ENCODE data around the gene LTBP3.

LTBP3 gene

GRCh38 chr11:65525546-65526480 is 32.3 kb downstream of the LTBP3 start (continued):
- TF ChIP-seq ZNF433 (tag by site-specific recombination; IDR thresholded peaks at IDR 0.05; ENCODE audit: low read depth): no peak
- TF ChIP-seq ZXDB (tag by site-specific recombination; IDR thresholded peaks at IDR 0.05): no peak; the same call in 1 of the 2 replicates
- no peak for TF ChIP-seq ZNF292 (tag by site-specific recombination; IDR thresholded peaks at IDR 0.05; ENCODE audit: borderline replicate concordance, low read depth)
- no peak for TF ChIP-seq ZFP3 (tag by site-specific recombination; IDR thresholded peaks at IDR 0.05; ENCODE audit: low read depth)
- TF ChIP-seq HOXD13 (CRISPR knock-in tag; IDR thresholded peaks at IDR 0.05; ENCODE audit: borderline replicate concordance): no peak
- TF ChIP-seq ZNF600 (tag by site-specific recombination; IDR thresholded peaks at IDR 0.05): no peak
- TF ChIP-seq ZNF169 (tag by site-specific recombination; IDR thresholded peaks at IDR 0.05): no peak
- TF ChIP-seq, protein P1, sequence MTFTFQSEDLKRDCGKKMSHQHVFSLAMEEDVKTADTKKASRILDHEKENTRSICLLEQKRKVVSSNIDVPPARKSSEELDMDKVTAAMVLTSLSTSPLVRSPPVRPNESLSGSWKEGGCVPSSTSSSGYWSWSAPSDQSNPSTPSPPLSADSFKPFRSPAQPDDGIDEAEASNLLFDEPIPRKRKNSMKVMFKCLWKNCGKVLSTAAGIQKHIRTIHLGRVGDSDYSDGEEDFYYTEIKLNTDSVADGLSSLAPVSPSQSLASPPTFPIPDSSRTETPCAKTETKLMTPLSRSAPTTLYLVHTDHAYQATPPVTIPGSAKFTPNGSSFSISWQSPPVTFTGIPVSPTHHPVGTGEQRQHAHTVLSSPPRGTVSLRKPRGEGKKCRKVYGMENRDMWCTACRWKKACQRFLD (tag by site-specific recombination; IDR thresholded peaks at IDR 0.05): no peak
- 0 out of 2 replicates have a peak, but pooled peaks have one; percentile 2 for TF ChIP-seq ZFP37 (tag by site-specific recombination; IDR thresholded peaks at IDR 0.05)
- TF ChIP-seq ZNF544 (tag by site-specific recombination; IDR thresholded peaks at IDR 0.05): no peak

DNA sequence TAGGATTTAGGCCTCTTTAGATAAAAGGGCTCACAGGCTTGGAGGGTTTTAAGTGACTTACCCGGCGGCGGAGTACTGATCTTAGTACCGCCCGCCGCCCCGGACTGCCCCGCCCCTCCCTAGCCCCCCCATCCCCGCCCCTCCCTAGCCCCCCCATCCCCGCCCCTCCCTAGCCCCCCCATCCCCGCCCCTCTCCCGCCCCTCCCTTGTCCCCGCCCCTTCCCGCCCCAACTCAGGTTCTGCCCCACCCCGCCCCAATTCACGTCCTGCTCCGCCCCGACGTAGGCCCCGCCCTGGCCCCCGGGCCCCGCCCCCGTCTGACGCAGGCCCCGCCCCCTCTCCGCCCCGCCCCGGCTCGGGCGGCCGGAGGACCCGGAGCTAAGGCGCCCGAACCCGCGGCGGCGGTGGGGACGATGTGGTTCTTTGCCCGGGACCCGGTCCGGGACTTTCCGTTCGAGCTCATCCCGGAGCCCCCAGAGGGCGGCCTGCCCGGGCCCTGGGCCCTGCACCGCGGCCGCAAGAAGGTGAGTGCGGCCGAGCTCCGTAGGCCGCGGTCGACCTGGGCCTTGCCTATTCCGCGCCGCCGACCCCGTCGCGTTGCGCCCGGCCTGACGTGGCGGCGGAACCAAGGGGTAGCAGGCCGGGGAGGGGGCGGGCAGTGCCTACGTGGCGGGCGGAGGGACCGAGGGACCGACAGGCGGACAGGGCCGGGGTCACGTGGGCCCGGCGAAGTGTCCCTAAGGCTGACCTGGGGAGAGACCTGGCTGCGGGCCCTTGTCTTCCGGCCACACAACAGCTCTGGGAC is 33.2 kb downstream of the LTBP3 start, which contains the start of gene SCYL1:
TSS of gene SCYL1 (plus strand) at position 343 of the 805 bp plus-strand sequence. CDS start at position 414, 71 bp downstream.
- H3K36me3 ChIP-seq (ENCODE audit: control insufficient read depth in 2 of 2, insufficient read depth in 1 of 2, low read length in 2 of 2): peaks cover 0 to 40% of the 10 kb centered on the region in 2 experiments; a peak in 1 of 3 replicates
- H3K9me3 ChIP-seq (ENCODE audit: control insufficient read depth, insufficient read depth, low read depth, low read length): no peaks in the 10 kb centered on the region
- peak within 1 kb of the TSS; percentile 82 for H3K4me3 ChIP-seq (ENCODE audit: low read depth, low read length)
- H3K4me1 ChIP-seq (ENCODE audit: control insufficient read depth, insufficient read depth, low read length): peaks cover 4% of the 10 kb centered on the region; the same call in 1 of the 2 replicates
- peak within 1 kb of the TSS; percentile 81 for H3K27ac ChIP-seq (ENCODE audit: extremely low read depth, low read depth, low read length)
- POLR2A ChIA-PET: interaction anchor here (0.6 to 2.3 kb wide), 18 partner anchors 9 to 263 kb away, joined by 3 to 11 read pairs (median 4); partner anchors contain the start of genes FRMD8, MALAT1, MAP3K11 and NEAT1
- CTCF ChIA-PET: interaction anchor here (2.2 to 2.5 kb wide), 2 partner anchors 16 to 68 kb away, joined by 11 read pairs; no protein-coding TSS in a partner anchor
- TF ChIP-seq ZNF426 (tag by site-specific recombination; IDR thresholded peaks at IDR 0.05) (no peak), ZNF544 (tag by site-specific recombination; IDR thresholded peaks at IDR 0.05) (no peak), KLF7 (tag by site-specific recombination; IDR thresholded peaks at IDR 0.05; ENCODE audit: borderline replicate concordance) (no peak), ZNF707 (tag by site-specific recombination; IDR thresholded peaks at IDR 0.05) (no peak), GFI1B (tag by site-specific recombination; IDR thresholded peaks at IDR 0.05) (no peak), ZSCAN30 (tag by site-specific recombination; IDR thresholded peaks at IDR 0.05) (peak; percentile 89), WT1 (tag by site-specific recombination; IDR thresholded peaks at IDR 0.05) (no peak), ZSCAN23 (tag by site-specific recombination; IDR thresholded peaks at IDR 0.05) (no peak), ZNF2 (tag by site-specific recombination; IDR thresholded peaks at IDR 0.05) (peak; percentile 82), SCRT2 (tag by site-specific recombination; IDR thresholded peaks at IDR 0.05) (no peak), ZNF843 (tag by site-specific recombination; IDR thresholded peaks at IDR 0.05) (no peak)
- TF ChIP-seq, protein P1 (tag by site-specific recombination; IDR thresholded peaks at IDR 0.05): no peak
- TF ChIP-seq, protein P2, sequence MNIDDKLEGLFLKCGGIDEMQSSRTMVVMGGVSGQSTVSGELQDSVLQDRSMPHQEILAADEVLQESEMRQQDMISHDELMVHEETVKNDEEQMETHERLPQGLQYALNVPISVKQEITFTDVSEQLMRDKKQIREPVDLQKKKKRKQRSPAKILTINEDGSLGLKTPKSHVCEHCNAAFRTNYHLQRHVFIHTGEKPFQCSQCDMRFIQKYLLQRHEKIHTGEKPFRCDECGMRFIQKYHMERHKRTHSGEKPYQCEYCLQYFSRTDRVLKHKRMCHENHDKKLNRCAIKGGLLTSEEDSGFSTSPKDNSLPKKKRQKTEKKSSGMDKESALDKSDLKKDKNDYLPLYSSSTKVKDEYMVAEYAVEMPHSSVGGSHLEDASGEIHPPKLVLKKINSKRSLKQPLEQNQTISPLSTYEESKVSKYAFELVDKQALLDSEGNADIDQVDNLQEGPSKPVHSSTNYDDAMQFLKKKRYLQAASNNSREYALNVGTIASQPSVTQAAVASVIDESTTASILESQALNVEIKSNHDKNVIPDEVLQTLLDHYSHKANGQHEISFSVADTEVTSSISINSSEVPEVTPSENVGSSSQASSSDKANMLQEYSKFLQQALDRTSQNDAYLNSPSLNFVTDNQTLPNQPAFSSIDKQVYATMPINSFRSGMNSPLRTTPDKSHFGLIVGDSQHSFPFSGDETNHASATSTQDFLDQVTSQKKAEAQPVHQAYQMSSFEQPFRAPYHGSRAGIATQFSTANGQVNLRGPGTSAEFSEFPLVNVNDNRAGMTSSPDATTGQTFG (tag by site-specific recombination; IDR thresholded peaks at IDR 0.05; ENCODE audit: borderline replicate concordance): no peak
- TF ChIP-seq, protein P3, sequence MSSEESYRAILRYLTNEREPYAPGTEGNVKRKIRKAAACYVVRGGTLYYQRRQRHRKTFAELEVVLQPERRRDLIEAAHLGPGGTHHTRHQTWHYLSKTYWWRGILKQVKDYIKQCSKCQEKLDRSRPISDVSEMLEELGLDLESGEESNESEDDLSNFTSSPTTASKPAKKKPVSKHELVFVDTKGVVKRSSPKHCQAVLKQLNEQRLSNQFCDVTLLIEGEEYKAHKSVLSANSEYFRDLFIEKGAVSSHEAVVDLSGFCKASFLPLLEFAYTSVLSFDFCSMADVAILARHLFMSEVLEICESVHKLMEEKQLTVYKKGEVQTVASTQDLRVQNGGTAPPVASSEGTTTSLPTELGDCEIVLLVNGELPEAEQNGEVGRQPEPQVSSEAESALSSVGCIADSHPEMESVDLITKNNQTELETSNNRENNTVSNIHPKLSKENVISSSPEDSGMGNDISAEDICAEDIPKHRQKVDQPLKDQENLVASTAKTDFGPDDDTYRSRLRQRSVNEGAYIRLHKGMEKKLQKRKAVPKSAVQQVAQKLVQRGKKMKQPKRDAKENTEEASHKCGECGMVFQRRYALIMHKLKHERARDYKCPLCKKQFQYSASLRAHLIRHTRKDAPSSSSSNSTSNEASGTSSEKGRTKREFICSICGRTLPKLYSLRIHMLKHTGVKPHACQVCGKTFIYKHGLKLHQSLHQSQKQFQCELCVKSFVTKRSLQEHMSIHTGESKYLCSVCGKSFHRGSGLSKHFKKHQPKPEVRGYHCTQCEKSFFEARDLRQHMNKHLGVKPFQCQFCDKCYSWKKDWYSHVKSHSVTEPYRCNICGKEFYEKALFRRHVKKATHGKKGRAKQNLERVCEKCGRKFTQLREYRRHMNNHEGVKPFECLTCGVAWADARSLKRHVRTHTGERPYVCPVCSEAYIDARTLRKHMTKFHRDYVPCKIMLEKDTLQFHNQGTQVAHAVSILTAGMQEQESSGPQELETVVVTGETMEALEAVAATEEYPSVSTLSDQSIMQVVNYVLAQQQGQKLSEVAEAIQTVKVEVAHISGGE (tag by site-specific recombination; conservative IDR thresholded peaks at IDR 0.05; ENCODE audit: low read depth): peak; percentile 57
- TF ChIP-seq, protein P4, sequence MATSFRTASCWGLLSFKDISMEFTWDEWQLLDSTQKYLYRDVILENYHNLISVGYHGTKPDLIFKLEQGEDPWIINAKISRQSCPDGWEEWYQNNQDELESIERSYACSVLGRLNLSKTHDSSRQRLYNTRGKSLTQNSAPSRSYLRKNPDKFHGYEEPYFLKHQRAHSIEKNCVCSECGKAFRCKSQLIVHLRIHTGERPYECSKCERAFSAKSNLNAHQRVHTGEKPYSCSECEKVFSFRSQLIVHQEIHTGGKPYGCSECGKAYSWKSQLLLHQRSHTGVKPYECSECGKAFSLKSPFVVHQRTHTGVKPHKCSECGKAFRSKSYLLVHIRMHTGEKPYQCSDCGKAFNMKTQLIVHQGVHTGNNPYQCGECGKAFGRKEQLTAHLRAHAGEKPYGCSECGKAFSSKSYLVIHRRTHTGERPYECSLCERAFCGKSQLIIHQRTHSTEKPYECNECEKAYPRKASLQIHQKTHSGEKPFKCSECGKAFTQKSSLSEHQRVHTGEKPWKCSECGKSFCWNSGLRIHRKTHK (tag by site-specific recombination; IDR thresholded peaks at IDR 0.05): no peak

Measured in HEK293 (cell line).